Activated CD4-positive, alpha-beta memory T cell treated with anti-CD3 and anti-CD28 coated beads, Interleukin-2, amount 10 ng/mL, durations not matched to agents 7 days and 5 days (primary cell): ENCODE measurements around the gene DUSP22. TPM values are rescaled to one million over a fixed set of nuclear protein-coding genes. Genes with fewer than 3 reads are reported as not detected.
A peak's percentile ranks its signal among the peaks of the same experiment; 100 is the strongest.

Source experiments
- CTCF ChIA-PET: fragments of 350-600 bp; sonication (Branson Sonifier 250); formaldehyde crosslinking; loops from one replicate; lab custom pipeline; 2021; ENCODE audit warnings: antibody characterized with exemption, inconsistent platforms; lab: Charles Lee
- POLR2A ChIA-PET: fragments of 350-600 bp; sonication (Branson Sonifier 250); formaldehyde crosslinking; loops from one replicate; lab custom pipeline; 2021; ENCODE audit warnings: antibody characterized with exemption; lab: Charles Lee
- DNase-seq: peaks from one replicate; pipeline ENCODE4 v3.0.0-alpha.2; 2020
- H3K27ac Mint-ChIP-seq: one replicate; pipeline ENCODE4 v1.8.0; 2021; ENCODE audit warnings: mild to moderate bottlenecking, mixed read lengths
- H3K27me3 Mint-ChIP-seq: one replicate; pipeline ENCODE4 v1.8.0; 2021; ENCODE audit warnings: mixed read lengths
- H3K36me3 Mint-ChIP-seq: one replicate; pipeline ENCODE4 v1.8.0; 2021; ENCODE audit warnings: low read depth, mixed read lengths
- H3K4me1 Mint-ChIP-seq: one replicate; pipeline ENCODE4 v1.8.0; 2021; ENCODE audit warnings: mixed read lengths
- H3K4me3 Mint-ChIP-seq: one replicate; pipeline ENCODE4 v1.8.0; 2021; ENCODE audit warnings: mild to moderate bottlenecking, mixed read lengths
- H3K9me3 Mint-ChIP-seq: one replicate; pipeline ENCODE4 v1.8.0; 2021; ENCODE audit warnings: mixed read lengths
- total RNA-seq, 2 experiments: library from RNA; stranded (reverse); gene quantifications; one replicate each; pipeline ENCODE4 v1.2.3, GENCODE V29; 2021

Gene DUSP22
- total RNA-seq, 2 experiments from 2014 or later: 36.3 to 41.5 TPM

DNA sequence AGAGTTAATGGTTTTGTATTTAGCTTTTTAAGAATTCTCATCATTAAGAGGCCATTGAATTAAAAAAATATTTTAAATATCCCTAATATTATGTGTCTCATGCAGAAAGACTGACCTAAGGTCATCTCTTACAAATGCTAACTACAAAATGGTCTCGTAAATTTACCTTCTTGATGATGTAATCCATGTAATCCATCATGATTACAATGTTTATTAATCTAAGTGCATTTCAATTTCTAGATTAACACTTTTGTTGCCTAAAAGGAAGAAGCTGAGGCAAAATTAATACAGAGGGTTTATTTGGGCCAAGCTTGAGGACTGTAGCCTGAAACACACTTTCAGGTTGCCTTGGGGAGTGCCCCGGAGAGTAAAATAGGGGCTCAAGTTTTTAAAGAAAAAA is 18.4 kb downstream of the DUSP22 start:
- Mint-ChIP-seq H3K4me3 (no peak overlapping the region), H3K4me1 (peaks cover 22% of the 10 kb centered on the region), H3K27ac (no peak overlapping the region), H3K36me3 (peaks cover 10% of the 10 kb centered on the region), H3K9me3 (no peaks in the 10 kb centered on the region), H3K27me3 (no peaks in the 10 kb centered on the region)
- DNase-seq: no peak
- POLR2A ChIA-PET: interaction anchor here (1.3 kb wide), 1 partner anchor 18 kb away, joined by 3 read pairs; the partner anchor contains the start of gene DUSP22
- CTCF ChIA-PET: no interaction called here

DNA sequence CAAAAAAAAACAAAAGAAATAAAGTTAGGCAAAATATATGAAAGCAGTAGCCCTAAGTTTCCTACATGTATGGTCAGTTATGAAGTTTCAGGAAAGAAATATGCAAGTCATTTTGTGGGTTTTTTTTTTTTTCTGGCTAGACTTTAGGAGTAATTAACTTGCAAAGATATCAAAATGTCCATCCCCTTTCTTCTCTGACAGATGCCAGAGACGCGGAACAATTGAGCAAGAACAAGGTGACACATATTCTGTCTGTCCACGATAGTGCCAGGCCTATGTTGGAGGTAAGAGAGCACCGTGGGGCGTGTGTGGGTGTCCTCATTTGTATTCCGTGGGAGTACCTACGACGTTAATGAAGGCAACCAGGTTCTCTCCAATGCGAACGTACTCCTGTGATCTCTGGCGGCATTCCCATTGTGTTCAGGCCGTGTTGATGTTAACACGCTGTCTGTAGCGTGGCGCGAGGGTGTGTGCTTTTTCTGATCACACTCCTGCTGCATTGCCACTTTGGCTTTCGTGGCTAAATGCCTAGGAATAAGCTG is 19.5 kb downstream of the DUSP22 start:
- CTCF ChIA-PET: no interaction called here

DNA sequence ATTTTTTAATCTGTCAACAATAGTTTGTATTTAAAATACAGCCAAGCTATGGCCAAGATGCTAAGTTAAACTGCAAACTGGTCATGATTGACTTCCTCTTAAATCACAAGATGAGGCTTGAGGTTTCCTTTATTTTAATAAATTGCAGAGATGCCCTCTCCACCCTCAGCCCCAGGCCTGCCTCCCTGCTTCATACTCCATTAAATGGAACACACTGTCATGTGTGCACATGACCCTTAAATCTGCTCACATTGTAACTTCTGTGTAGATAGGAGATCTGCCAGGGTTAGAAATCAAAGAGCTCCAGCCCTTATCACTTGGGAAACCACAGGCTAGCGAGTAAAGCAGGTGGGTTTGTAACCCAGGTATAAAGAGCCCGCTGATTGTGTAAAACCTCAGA is 20.8 kb downstream of the DUSP22 start:
- H3K36me3 Mint-ChIP-seq: peaks cover 5% of the 10 kb centered on the region
- no peak overlapping the region for H3K4me3 Mint-ChIP-seq
- peaks cover 36% of the 10 kb centered on the region for H3K4me1 Mint-ChIP-seq
- no peak for DNase-seq
- POLR2A ChIA-PET: interaction anchor here (0.6 to 1.3 kb wide), 6 partner anchors 12 to 91 kb away, joined by 3 to 6 read pairs (median 3); partner anchors contain the start of gene IRF4
- CTCF ChIA-PET: interaction anchor here (0.6 to 1.9 kb wide), 8 partner anchors 15 to 124 kb away, joined by 3 to 8 read pairs (median 4); partner anchors contain the start of gene DUSP22
- no peaks in the 10 kb centered on the region for H3K9me3 Mint-ChIP-seq
- H3K27ac Mint-ChIP-seq: peak overlapping the region; percentile 29
- H3K27me3 Mint-ChIP-seq: no peaks in the 10 kb centered on the region

More for the DNA sequence above, 19.5 kb downstream of the DUSP22 start:
- no peak for DNase-seq
- H3K4me1 Mint-ChIP-seq: peaks cover 26% of the 10 kb centered on the region
- no peaks in the 10 kb centered on the region for H3K9me3 Mint-ChIP-seq
- H3K27me3 Mint-ChIP-seq: no peaks in the 10 kb centered on the region
- H3K36me3 Mint-ChIP-seq: peaks cover 11% of the 10 kb centered on the region
- H3K27ac Mint-ChIP-seq: no peak overlapping the region
- POLR2A ChIA-PET: no interaction called here
- H3K4me3 Mint-ChIP-seq: no peak overlapping the region

DNA sequence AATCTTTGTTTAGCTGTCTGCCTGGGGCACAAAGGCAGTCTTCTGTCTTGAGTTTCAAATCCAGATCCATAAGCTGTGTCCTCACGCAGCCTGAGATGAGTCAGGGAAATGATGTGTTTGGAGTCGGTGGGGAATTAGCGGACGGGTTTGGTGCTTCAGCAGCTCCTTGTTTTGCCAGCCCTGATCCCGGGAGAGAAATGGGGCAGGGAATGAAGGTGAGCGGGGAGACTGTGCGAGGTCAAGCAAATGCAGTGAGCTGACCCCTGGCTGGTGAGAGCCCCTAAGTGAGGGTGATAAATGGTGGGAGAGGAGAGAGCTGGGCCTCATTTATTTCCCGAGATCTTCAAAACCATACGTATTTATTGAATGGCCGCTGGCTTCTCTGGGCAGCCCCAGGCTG is 21.6 kb downstream of the DUSP22 start:
- no peak for DNase-seq
- H3K27ac Mint-ChIP-seq: no peak overlapping the region
- H3K36me3 Mint-ChIP-seq: peaks cover 3% of the 10 kb centered on the region
- CTCF ChIA-PET: interaction anchor here (1.3 to 1.9 kb wide), 2 partner anchors 89 to 125 kb away, joined by 3 to 8 read pairs; no protein-coding TSS in a partner anchor
- H3K4me3 Mint-ChIP-seq: no peak overlapping the region
- peaks cover 41% of the 10 kb centered on the region for H3K4me1 Mint-ChIP-seq
- POLR2A ChIA-PET: interaction anchor here (1.0 to 1.3 kb wide), 4 partner anchors 11 to 90 kb away, joined by 3 to 6 read pairs (median 4); no protein-coding TSS in a partner anchor
- no peaks in the 10 kb centered on the region for H3K27me3 Mint-ChIP-seq
- H3K9me3 Mint-ChIP-seq: no peaks in the 10 kb centered on the region

DNA sequence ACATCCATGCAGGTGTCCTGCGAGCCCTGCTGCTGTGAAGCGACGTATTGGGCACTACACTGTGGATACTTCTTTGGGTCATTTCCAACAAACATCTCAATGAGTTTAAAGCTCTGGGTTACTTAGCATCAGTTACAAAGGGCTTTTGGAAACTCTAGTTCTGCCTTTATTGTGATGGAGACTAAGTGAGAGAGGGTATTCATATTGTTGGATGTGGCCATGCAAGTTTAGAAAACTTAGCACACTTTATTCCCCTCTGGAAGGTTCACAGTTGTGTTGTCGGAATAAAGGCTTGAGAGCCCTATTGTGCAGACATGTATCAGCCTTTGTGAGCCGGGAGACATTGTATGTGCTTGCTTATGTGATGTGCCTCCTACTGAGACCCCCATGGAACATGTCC is 22.1 kb downstream of the DUSP22 start:
- DNase-seq: no peak
- peaks cover 2% of the 10 kb centered on the region for H3K27me3 Mint-ChIP-seq
- no peaks in the 10 kb centered on the region for H3K9me3 Mint-ChIP-seq
- CTCF ChIA-PET: interaction anchor here (1.3 to 1.9 kb wide), 2 partner anchors 88 to 126 kb away, joined by 3 to 8 read pairs; no protein-coding TSS in a partner anchor
- H3K27ac Mint-ChIP-seq: no peak overlapping the region
- H3K4me1 Mint-ChIP-seq: peaks cover 41% of the 10 kb centered on the region
- no peak overlapping the region for H3K4me3 Mint-ChIP-seq
- peaks cover 6% of the 10 kb centered on the region for H3K36me3 Mint-ChIP-seq
- POLR2A ChIA-PET: interaction anchor here (1.1 to 1.6 kb wide), 3 partner anchors 10 to 85 kb away, joined by 3 read pairs; partner anchors contain the start of gene DUSP22

DNA sequence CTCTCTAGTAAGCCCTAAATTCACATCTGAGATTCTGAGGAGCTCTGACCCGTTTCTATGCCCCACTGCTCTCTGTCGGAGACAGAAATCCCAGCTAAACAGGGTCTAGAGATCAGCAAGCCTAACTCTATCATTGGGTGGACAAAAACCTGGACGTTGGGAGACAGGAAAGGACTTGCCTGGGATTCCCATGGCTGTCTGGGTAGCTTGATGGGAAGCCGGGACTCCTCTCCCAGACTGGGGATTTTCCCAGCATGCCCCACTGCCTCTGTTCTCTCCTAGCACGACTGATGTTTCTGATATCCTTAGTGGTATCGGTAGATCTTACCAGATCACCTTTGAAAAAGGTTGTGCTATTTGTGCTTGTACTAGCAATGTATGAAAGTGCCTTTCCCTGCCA is 22.9 kb downstream of the DUSP22 start:
- DNase-seq: no peak

DNA sequence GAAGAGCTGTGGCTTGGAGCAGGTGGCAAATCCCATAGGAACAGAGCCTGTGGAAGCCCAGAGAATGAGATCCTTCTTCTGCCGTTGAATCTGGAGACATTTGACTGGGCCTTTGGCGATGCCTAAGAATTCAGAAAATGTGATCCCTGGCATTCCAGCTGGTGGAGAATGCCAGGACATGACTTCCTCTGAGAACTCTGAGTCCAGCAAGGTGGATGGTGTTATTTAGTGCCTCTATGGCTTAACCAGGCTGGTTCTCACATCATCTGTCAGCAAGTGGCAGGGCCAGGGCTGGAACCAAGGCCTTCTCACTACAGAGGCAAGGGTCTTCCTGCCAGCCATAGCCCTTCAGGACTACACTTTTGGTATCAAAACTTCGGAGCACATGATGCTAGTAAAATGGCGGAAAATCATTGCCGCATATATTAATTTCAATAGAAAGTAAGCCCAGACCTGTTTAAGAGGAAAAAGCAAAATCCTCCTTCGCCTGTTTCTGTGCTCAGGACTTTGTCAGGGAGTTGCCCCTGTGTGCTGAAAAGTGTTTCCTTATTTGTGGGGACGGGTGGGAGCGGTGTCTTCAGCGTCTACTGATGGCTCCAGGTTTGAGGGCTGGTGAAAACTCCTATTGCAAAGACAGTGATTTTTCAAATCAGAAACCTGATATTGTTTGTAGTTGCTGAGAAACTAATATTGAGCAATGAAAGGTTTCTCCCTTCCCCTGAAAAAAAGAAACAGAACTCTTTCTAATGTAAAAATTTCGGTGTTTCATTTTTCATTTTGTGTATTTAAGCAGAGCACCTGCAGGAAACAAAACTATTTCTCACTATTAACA is 23.9 kb downstream of the DUSP22 start:
- no peaks in the 10 kb centered on the region for H3K9me3 Mint-ChIP-seq
- no peak overlapping the region for H3K4me3 Mint-ChIP-seq
- CTCF ChIA-PET: interaction anchor here (1.6 kb wide), 1 partner anchor 47 kb away, joined by 3 read pairs; no protein-coding TSS in a partner anchor
- peaks cover 2% of the 10 kb centered on the region for H3K27me3 Mint-ChIP-seq
- POLR2A ChIA-PET: interaction anchor here (1.6 kb wide), 1 partner anchor 23 kb away, joined by 3 read pairs; the partner anchor contains the start of gene DUSP22
- H3K4me1 Mint-ChIP-seq: peaks cover 41% of the 10 kb centered on the region
- DNase-seq: no peak
- H3K36me3 Mint-ChIP-seq: peaks cover 6% of the 10 kb centered on the region
- H3K27ac Mint-ChIP-seq: no peak overlapping the region

More for the DNA sequence above, 22.9 kb downstream of the DUSP22 start:
- Mint-ChIP-seq H3K36me3 (peaks cover 6% of the 10 kb centered on the region), H3K27me3 (peaks cover 2% of the 10 kb centered on the region), H3K27ac (no peak overlapping the region), H3K4me1 (peaks cover 41% of the 10 kb centered on the region), H3K9me3 (no peaks in the 10 kb centered on the region), H3K4me3 (no peak overlapping the region)
- ChIA-PET CTCF (no interaction called here), POLR2A (interaction anchor here (1.6 kb wide), 1 partner anchor 22 kb away, joined by 3 read pairs; the partner anchor contains the start of gene DUSP22)

DNA sequence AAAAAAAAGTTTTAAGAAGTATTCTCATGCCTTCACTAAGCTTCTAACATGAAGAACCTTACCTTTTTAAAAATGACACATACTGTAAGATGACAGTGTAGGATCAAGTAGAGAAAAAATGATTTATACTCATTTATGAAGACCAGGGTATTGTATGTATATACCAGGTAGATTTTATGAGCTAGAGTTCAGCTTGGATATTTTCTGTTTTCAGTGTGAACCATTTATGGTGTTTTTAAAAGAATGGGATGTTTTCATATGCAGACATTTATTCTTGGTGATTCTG is 24.4 kb downstream of the DUSP22 start:
- no peaks in the 10 kb centered on the region for H3K9me3 Mint-ChIP-seq
- no peak for DNase-seq
- H3K27me3 Mint-ChIP-seq: peaks cover 2% of the 10 kb centered on the region
- POLR2A ChIA-PET: no interaction called here
- H3K4me3 Mint-ChIP-seq: no peak overlapping the region
- H3K4me1 Mint-ChIP-seq: peaks cover 40% of the 10 kb centered on the region
- peaks cover 6% of the 10 kb centered on the region for H3K36me3 Mint-ChIP-seq
- no peak overlapping the region for H3K27ac Mint-ChIP-seq
- CTCF ChIA-PET: interaction anchor here (1.6 kb wide), 1 partner anchor 46 kb away, joined by 3 read pairs; no protein-coding TSS in a partner anchor

DNA sequence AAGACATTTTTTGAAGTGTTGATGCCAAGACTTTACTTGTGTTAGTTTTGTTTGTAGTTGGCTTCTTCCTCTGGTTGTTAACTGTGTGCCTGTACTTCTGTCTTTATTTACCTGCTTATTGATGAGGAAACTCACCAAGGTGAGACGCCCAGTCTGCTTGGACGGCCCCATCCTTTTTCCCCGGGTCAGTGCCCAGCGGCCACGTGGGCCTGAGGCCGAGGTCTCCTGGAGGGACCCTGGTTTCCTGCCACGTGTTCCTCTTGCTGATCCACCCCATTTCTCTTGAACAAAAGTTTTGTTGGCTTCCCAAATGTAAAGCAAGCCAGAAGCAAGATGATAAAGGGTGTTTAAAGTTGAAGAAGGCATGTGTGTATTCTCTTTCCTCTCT is 24.8 kb downstream of the DUSP22 start:
- peaks cover 6% of the 10 kb centered on the region for H3K36me3 Mint-ChIP-seq
- H3K9me3 Mint-ChIP-seq: no peaks in the 10 kb centered on the region
- peaks cover 36% of the 10 kb centered on the region for H3K4me1 Mint-ChIP-seq
- H3K27ac Mint-ChIP-seq: no peak overlapping the region
- DNase-seq: no peak
- H3K27me3 Mint-ChIP-seq: peaks cover 2% of the 10 kb centered on the region
- H3K4me3 Mint-ChIP-seq: no peak overlapping the region
- POLR2A ChIA-PET: no interaction called here
- CTCF ChIA-PET: interaction anchor here (1.6 kb wide), 1 partner anchor 46 kb away, joined by 3 read pairs; no protein-coding TSS in a partner anchor

DNA sequence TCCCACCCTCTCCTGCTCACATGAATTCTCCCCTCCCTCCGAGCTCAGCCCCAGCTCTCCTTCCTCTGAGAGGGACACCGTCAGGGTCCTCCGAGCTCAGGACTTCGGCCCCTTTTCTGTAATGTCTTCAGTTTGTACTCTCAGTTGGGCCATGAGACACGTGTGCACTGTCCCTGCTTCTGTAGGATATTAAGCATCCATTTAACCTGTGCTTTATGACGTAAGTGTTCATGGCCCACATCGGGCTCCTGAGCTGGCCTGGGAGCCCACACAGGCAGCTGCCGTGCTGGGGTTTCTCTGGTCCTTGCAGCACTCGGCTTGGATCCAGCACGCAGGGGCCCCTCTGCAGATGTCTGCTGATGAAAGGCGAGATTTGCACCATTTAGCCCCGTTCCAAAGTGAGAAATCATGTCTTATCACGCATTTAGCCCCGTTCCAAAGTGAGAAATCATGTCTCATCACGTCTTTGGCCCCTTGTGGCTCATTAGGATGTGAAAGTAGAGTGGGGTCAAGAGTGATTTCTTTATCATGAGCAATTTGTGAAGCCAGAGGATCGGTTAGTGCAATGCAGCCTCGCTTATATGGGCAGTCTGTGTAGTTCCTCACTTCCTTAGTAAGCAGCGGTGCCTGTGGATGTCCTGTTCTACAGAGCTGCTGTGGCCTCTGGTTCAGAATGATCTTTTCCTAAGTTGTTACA is 25.3 kb downstream of the DUSP22 start:
- no peaks in the 10 kb centered on the region for H3K9me3 Mint-ChIP-seq
- peaks cover 2% of the 10 kb centered on the region for H3K27me3 Mint-ChIP-seq
- CTCF ChIA-PET: no interaction called here
- DNase-seq: no peak
- H3K36me3 Mint-ChIP-seq: peaks cover 6% of the 10 kb centered on the region
- no peak overlapping the region for H3K4me3 Mint-ChIP-seq
- POLR2A ChIA-PET: interaction anchor here (0.9 kb wide), 1 partner anchor 17 kb away, joined by 3 read pairs; no protein-coding TSS in a partner anchor
- H3K4me1 Mint-ChIP-seq: peaks cover 31% of the 10 kb centered on the region
- no peak overlapping the region for H3K27ac Mint-ChIP-seq

DNA sequence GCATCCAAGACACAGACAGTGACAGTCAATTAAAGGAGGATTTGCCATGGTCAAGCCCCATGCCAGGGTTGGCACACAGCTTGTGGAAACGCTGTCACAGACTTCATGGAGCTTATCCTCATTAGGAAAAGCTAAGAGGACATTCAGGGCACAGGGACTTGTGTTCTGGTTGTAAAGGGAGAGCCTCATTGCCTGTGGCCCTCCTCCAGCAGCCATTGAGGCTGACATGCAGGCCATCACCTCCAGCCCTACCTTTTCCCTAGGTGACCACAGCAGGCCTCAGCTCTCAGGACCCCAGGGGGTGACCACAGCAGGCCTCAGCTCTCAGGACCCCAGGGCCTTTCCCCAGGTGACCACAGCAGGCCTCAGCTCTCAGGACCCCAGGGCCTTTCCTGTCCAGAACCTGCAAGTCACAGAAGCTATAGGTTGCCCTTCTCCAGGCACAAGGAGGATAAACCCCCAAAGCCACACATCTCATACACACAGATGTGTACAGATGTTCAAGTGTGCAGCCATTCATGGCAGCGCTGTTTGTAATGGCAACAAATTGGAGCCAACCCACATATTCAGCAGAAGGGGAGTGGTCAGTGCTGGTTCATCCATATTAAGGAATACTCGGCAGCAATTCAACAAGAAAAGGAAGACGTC is 26.1 kb downstream of the DUSP22 start:
- ChIA-PET POLR2A (interaction anchor here (0.9 to 2.2 kb wide), 2 partner anchors 18 to 26 kb away, joined by 3 to 11 read pairs; partner anchors contain the start of gene DUSP22), CTCF (interaction anchor here (1.2 to 2.1 kb wide), 2 partner anchors 10 to 127 kb away, joined by 3 to 8 read pairs; no protein-coding TSS in a partner anchor)

More for the DNA sequence above, 26.1 kb downstream of the DUSP22 start:
- Mint-ChIP-seq H3K27me3 (peaks cover 2% of the 10 kb centered on the region), H3K36me3 (peaks cover 6% of the 10 kb centered on the region), H3K4me1 (peaks cover 24% of the 10 kb centered on the region), H3K4me3 (no peak overlapping the region), H3K9me3 (no peaks in the 10 kb centered on the region), H3K27ac (no peak overlapping the region)
- DNase-seq: no peak
